Transverse colon (tissue), 3 donors: ENCODE data around the gene FHAD1.

Experiments
- EP300 ChIP-seq: sonication (generic); formaldehyde crosslinking; IDR thresholded peaks from one replicate; pipeline ENCODE4 v1.6.1; 2017; ENCODE audit warnings: antibody characterized with exemption, low read depth
- POLR2A ChIP-seq: fragments of 450-650 bp; IDR thresholded peaks from one replicate; pipeline ENCODE4 v1.6.1; 2016; ENCODE audit warnings: antibody characterized with exemption, mild to moderate bottlenecking, moderate library complexity
- TF ChIP-seq, protein P1 (sequence below), 5 experiments: fragments of 200-600 bp in 3 of 5; fragments of 450-650 bp in 2 of 5; sonication (generic) in 3 of 5; IDR thresholded peaks; 1 replicate in 2 of 5; 2 replicates in 3 of 5; pipeline ENCODE4 v1.5.1; 2016 to 2017; ENCODE audit warnings: antibody characterized with exemption in 5 of 5, inconsistent platforms in 3 of 5, mild to moderate bottlenecking in 2 of 5, moderate library complexity in 1 of 5

DNA sequence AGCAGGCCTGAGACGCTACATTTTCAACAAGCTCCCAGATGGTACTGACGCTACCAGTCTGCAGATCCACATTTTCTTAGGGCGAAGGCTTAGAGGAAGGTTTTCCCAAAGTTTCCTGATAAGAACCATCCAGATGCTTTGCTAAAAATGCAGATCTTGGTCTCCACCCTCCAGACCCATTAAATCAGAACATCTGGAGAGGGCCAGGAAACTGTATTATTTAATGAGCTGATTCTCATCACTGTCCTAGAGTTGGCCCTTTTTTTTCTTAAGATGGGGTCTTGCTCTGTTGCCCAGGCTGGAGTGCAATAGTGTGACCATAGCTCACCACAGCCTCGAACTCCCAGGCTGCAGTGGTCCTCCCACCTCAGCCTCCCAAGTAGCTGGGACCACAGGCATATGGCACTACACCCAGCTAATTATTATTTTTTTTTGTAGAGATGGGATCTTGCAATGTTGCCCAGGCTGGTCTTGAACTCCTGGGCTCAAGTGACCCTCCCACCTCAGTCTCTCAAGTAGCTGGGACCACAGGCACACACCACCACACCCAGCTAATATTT lies 95.5 kb downstream of the FHAD1 start:
- TF ChIP-seq, protein P1, sequence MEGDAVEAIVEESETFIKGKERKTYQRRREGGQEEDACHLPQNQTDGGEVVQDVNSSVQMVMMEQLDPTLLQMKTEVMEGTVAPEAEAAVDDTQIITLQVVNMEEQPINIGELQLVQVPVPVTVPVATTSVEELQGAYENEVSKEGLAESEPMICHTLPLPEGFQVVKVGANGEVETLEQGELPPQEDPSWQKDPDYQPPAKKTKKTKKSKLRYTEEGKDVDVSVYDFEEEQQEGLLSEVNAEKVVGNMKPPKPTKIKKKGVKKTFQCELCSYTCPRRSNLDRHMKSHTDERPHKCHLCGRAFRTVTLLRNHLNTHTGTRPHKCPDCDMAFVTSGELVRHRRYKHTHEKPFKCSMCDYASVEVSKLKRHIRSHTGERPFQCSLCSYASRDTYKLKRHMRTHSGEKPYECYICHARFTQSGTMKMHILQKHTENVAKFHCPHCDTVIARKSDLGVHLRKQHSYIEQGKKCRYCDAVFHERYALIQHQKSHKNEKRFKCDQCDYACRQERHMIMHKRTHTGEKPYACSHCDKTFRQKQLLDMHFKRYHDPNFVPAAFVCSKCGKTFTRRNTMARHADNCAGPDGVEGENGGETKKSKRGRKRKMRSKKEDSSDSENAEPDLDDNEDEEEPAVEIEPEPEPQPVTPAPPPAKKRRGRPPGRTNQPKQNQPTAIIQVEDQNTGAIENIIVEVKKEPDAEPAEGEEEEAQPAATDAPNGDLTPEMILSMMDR (IDR thresholded peaks at IDR 0.05), result no peak
- TF ChIP-seq POLR2A (no peak), EP300 (no peak)
